HFFc6 (cell line): ENCODE data around the gene DUSP16. TPM values are rescaled to one million over a fixed set of nuclear protein-coding genes. Genes with fewer than 3 reads are reported as not detected.

Experiments
- DNase-seq: peaks from one replicate; pipeline ENCODE4 v3.0.0-alpha.2; 2018
- H3K27ac Mint-ChIP-seq: 2 replicates; pipeline ENCODE4 v1.8.0; 2020; ENCODE audit warnings: mild to moderate bottlenecking, mixed read lengths
- H3K27me3 Mint-ChIP-seq: 2 replicates; pipeline ENCODE4 v1.8.0; 2021; ENCODE audit warnings: mild to moderate bottlenecking, moderate library complexity, mixed read lengths; ENCODE audit not compliant: insufficient read depth
- H3K36me3 Mint-ChIP-seq: 2 replicates; pipeline ENCODE4 v1.8.0; 2021; ENCODE audit warnings: low read depth, mixed read lengths
- H3K4me1 Mint-ChIP-seq: 2 replicates; pipeline ENCODE4 v1.8.0; 2020; ENCODE audit warnings: low read depth, mixed read lengths
- H3K4me3 Mint-ChIP-seq: 2 replicates; pipeline ENCODE4 v1.8.0; 2020; ENCODE audit warnings: mild to moderate bottlenecking, moderate library complexity, mixed read lengths
- H3K9me3 Mint-ChIP-seq: 2 replicates; pipeline ENCODE4 v1.8.0; 2020; ENCODE audit warnings: mild to moderate bottlenecking, mixed read lengths
- long read RNA-seq: library from polyadenylated mRNA; unstranded; transcript quantifications from one replicate; pipeline ENCODE4 v2.0.0, GENCODE V29; 2019
- total RNA-seq, 6 experiments: library from RNA; stranded (reverse); fragmentation: NEBNext Ultra II Directional; extraction: Animal tissue kit (Norgen Biotek cat#: 25700); gene quantifications; 2 replicates in 1 of 6; 3 replicates in 5 of 6; pipeline ENCODE4 v1.2.3, GENCODE V29; 2021
- TF ChIP-seq, protein P1 (sequence below): fragments of 200-600 bp; sonication (generic); IDR thresholded peaks from 2 replicates; pipeline ENCODE4 v1.5.0; 2021; ENCODE audit warnings: antibody characterized with exemption, mild to moderate bottlenecking

DUSP16 gene, protein sequence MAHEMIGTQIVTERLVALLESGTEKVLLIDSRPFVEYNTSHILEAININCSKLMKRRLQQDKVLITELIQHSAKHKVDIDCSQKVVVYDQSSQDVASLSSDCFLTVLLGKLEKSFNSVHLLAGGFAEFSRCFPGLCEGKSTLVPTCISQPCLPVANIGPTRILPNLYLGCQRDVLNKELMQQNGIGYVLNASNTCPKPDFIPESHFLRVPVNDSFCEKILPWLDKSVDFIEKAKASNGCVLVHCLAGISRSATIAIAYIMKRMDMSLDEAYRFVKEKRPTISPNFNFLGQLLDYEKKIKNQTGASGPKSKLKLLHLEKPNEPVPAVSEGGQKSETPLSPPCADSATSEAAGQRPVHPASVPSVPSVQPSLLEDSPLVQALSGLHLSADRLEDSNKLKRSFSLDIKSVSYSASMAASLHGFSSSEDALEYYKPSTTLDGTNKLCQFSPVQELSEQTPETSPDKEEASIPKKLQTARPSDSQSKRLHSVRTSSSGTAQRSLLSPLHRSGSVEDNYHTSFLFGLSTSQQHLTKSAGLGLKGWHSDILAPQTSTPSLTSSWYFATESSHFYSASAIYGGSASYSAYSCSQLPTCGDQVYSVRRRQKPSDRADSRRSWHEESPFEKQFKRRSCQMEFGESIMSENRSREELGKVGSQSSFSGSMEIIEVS
- 1 to 10 TPM; 5.9 to 8.9 (median 7.4) TPM for total RNA-seq
- long read RNA-seq, partial matches to known transcripts: 2 of 5 reads
- long read RNA-seq, other reads (novel, unspliced or antisense): 3 of 5 reads

DNA sequence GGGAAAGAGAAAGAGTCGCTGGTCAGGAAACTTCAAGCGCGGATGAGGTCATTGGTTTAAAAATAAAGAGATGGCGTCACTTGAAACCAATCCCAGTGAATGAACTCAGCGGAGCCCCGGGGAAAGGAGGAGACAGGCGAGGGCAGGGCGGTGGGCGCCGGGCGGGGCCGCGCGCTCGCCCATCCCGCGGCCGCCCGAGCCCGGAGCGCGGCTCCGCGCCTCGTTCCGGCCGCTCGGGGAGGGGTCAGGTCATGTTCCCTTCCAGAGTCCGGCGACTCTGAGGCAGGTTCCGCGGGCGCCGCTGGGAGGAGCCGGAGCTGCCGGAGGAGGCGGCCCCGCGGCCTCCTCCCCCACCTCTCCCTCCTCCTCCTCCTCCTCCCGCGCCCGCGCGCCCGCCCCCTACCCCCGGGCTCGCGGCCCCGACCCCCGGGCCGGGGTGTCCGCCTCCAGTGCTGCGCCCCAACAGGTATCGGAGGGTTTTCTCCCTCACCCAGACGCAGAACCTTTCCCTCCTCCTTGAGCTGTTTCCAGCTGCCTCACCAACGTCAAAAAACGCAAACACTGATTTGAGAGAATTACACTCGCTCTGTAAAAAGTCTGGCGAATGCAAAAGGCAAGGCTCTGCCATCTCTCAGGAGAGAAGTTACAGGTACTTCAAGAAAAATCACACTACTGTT, at the start of gene DUSP16:
Gene DUSP16, minus strand, starts transcription at position 279 of the 677 bp plus-strand sequence. CDS start 41,765 bp downstream, outside the sequence.
- Mint-ChIP-seq H3K27me3 (peaks cover 5% of the 10 kb centered on the region), H3K27ac (peak within 1 kb of the TSS; percentile 94), H3K36me3 (peaks cover 4% of the 10 kb centered on the region; the same call in 1 of the 2 replicates), H3K4me1 (peaks cover 28% of the 10 kb centered on the region), H3K9me3 (no peaks in the 10 kb centered on the region; the same call in 1 of the 2 replicates), H3K4me3 (peak within 1 kb of the TSS; percentile 88)
- TF ChIP-seq, protein P1, sequence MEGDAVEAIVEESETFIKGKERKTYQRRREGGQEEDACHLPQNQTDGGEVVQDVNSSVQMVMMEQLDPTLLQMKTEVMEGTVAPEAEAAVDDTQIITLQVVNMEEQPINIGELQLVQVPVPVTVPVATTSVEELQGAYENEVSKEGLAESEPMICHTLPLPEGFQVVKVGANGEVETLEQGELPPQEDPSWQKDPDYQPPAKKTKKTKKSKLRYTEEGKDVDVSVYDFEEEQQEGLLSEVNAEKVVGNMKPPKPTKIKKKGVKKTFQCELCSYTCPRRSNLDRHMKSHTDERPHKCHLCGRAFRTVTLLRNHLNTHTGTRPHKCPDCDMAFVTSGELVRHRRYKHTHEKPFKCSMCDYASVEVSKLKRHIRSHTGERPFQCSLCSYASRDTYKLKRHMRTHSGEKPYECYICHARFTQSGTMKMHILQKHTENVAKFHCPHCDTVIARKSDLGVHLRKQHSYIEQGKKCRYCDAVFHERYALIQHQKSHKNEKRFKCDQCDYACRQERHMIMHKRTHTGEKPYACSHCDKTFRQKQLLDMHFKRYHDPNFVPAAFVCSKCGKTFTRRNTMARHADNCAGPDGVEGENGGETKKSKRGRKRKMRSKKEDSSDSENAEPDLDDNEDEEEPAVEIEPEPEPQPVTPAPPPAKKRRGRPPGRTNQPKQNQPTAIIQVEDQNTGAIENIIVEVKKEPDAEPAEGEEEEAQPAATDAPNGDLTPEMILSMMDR: no peak; the same call in none of the 2 replicates
- DNase-seq: peak; percentile 94

DNA sequence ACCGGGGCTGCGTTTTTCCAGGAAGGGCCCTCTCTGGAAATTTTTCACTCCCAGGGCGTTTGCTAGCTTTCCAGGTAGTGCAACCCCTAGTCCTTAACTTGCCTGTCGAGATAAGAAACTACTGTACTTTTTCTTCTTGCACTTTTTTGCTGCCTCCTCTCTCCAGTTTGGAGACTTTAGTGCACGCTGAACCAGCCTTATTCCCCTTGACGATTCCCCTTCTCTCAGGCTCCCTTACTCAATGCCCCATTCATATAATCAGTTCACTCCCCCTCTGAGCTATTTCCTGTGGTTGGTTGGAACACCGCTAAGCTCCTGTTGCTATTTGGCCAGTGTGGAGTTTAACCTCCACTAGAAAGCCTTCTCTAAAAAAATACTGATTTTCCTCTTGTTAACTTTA, 49.7 kb upstream of the DUSP16 start:
- DNase-seq: peak; percentile 53
- H3K27ac Mint-ChIP-seq: peak overlapping the region; percentile 91
- H3K4me1 Mint-ChIP-seq: peaks cover 40% of the 10 kb centered on the region
- peak overlapping the region; percentile 99 for H3K4me3 Mint-ChIP-seq
- no peaks in the 10 kb centered on the region; the same call in 1 of the 2 replicates for H3K27me3 Mint-ChIP-seq
- TF ChIP-seq, protein P1: no peak
- peaks cover 4% of the 10 kb centered on the region for H3K36me3 Mint-ChIP-seq
- H3K9me3 Mint-ChIP-seq: no peaks in the 10 kb centered on the region

DNA sequence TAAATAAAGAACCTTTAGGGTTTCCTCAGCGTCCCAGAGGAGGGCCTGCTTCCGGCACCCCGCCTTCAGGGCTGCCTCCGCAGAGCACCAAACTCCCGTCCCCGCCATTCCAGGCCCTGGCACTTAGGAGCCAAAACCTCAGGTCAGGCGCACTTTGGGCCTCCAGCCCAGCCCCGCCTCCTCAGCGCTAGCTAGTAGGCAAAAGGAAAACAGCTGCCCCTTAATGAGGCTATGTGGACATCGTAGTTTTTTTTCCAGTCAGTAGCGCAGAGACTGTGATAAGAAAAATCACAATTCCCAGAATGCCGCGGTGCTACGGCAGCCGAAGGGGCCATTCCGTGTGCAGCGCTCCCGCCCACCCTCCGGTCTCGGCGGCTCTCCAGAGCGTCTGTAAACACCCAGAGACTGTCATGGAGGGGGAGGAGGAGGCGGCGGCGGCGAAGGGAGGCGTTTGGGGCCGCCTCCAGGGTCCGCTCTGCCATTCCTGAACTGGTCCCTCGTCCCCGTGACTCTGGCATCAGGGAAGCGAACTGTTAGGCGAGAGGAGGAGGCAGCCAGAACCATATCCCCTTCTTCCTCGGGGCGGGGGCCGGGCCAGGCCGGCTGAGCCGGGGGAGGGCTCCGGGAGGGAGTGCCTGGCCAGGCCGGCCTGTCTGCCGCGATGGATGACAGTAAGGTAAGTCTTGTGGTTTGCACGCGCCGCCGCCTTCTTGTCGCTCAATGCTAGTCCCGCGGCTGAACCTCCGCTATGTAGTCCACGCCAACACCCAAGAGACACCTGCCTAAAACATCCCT, 49.0 kb upstream of the DUSP16 start, which contains the start of gene CREBL2:
Gene CREBL2, plus strand, starts transcription at position 365 of the 795 bp plus-strand sequence. Its CDS starts 297 bp downstream, at position 662.
- peak within 1 kb of the TSS; percentile 99 for H3K4me3 Mint-ChIP-seq
- DNase-seq: peak; percentile 91
- no peaks in the 10 kb centered on the region; the same call in 1 of the 2 replicates for H3K27me3 Mint-ChIP-seq
- TF ChIP-seq, protein P1: no peak
- peaks cover 4% of the 10 kb centered on the region for H3K36me3 Mint-ChIP-seq
- H3K4me1 Mint-ChIP-seq: peaks cover 44% of the 10 kb centered on the region
- H3K27ac Mint-ChIP-seq: peak within 1 kb of the TSS; percentile 91
- H3K9me3 Mint-ChIP-seq: no peaks in the 10 kb centered on the region

DNA sequence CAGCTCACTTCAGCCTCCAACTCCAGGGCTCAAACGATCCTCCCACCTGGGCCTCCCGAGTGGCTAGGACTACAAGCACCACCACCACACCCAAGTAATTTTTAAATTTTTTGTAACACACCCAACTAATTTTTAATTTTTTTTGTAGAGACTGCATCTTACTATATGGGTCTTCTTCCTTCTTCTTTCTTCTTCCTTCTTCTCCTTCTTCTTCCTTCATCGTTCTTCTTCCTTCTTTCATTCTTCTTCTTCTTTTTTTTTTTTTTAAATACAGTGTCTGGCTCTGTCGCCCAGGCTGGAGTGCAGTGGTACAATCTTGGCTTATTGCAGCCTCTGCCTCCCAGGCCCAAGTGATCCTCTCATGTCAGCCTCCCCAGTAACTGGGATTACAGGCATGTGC, 48.0 kb upstream of the DUSP16 start:
- TF ChIP-seq, protein P1: no peak
- Mint-ChIP-seq H3K9me3 (no peaks in the 10 kb centered on the region), H3K4me1 (peaks cover 36% of the 10 kb centered on the region), H3K4me3 (peak overlapping the region; percentile 99), H3K36me3 (peaks cover 4% of the 10 kb centered on the region), H3K27me3 (no peaks in the 10 kb centered on the region; the same call in 1 of the 2 replicates), H3K27ac (peak overlapping the region; percentile 91)
- DNase-seq: no peak
